Neutrophil (primary cell): ENCODE data around the gene TRDN.

Experiments used
- H3K27ac ChIP-seq: fragments of 200-600 bp; sonication (generic); 2 replicates; pipeline ENCODE4 v1.5.1; 2016; ENCODE audit warnings: mild to moderate bottlenecking, moderate library complexity
- H3K27me3 ChIP-seq: fragments of 200-600 bp; sonication (generic); 2 replicates; pipeline ENCODE4 v1.6.0; 2016; ENCODE audit warnings: mild to moderate bottlenecking
- H3K36me3 ChIP-seq: fragments of 200-600 bp; sonication (generic); 2 replicates; pipeline ENCODE4 v1.5.1; 2017
- H3K4me1 ChIP-seq, 2 experiments: fragments of 200-600 bp in 1 of 2; sonication (generic) in 1 of 2; 1 replicate in 1 of 2; 2 replicates in 1 of 2; pipeline versions ENCODE4 v1.5.1 to v1.6.1; 2013 to 2016; ENCODE audit warnings: low read depth in 1 of 2, low read length in 1 of 2, mild to moderate bottlenecking in 1 of 2, moderate library complexity in 1 of 2; ENCODE audit not compliant: control insufficient read depth in 1 of 2, insufficient read depth in 1 of 2
- H3K4me3 ChIP-seq, 2 experiments: fragments of 200-600 bp in 1 of 2; sonication (generic) in 1 of 2; 1 replicate in 1 of 2; 2 replicates in 1 of 2; pipeline ENCODE4 v1.5.1; 2013 to 2016; ENCODE audit warnings: low read depth in 1 of 2, low read length in 1 of 2, mild to moderate bottlenecking in 1 of 2, moderate library complexity in 1 of 2
- H3K9me3 ChIP-seq: fragments of 200-600 bp; sonication (generic); 2 replicates; pipeline ENCODE4 v1.5.1; 2016
- CTCF ChIP-seq: fragments of 200-600 bp; sonication (generic); IDR thresholded peaks from 2 replicates; pipeline ENCODE4 v1.5.1; 2016; ENCODE audit warnings: antibody characterized with exemption

TRDN gene

GRCh38 chr6:123448306-123448884 lies 188.4 kb downstream of the TRDN start:
- no peak for TF ChIP-seq CTCF
- Histone ChIP-seq H3K36me3 (no peaks in the 10 kb centered on the region), H3K4me1 (no peaks in the 10 kb centered on the region), H3K27me3 (no peaks in the 10 kb centered on the region), H3K4me3 (no peak overlapping the region), H3K9me3 (no peaks in the 10 kb centered on the region), H3K27ac (no peak overlapping the region)

- Histone ChIP-seq H3K4me3 (no peak overlapping the region), H3K27ac (no peak overlapping the region), H3K27me3 (no peaks in the 10 kb centered on the region), H3K9me3 (no peaks in the 10 kb centered on the region), H3K36me3 (no peaks in the 10 kb centered on the region), H3K4me1 (no peaks in the 10 kb centered on the region)
- no peak for TF ChIP-seq CTCF
Observed at GRCh38 chr6:123447315-123447937, 189.3 kb downstream of the TRDN start.

GRCh38 chr6:123439371-123439770 lies 197.4 kb downstream of the TRDN start:
- Histone ChIP-seq H3K9me3 (no peaks in the 10 kb centered on the region), H3K27me3 (no peaks in the 10 kb centered on the region), H3K4me1 (no peaks in the 10 kb centered on the region), H3K36me3 (no peaks in the 10 kb centered on the region), H3K4me3 (no peak overlapping the region), H3K27ac (no peak overlapping the region)
- no peak for TF ChIP-seq CTCF

GRCh38 chr6:123434186-123434585 lies 202.6 kb downstream of the TRDN start:
- no peak overlapping the region for H3K27ac ChIP-seq
- H3K27me3 ChIP-seq = no peaks in the 10 kb centered on the region
- H3K9me3 ChIP-seq = no peaks in the 10 kb centered on the region
- H3K36me3 ChIP-seq = no peaks in the 10 kb centered on the region
- H3K4me3 ChIP-seq = no peak overlapping the region
- no peaks in the 10 kb centered on the region for H3K4me1 ChIP-seq
- no peak for TF ChIP-seq CTCF

- Histone ChIP-seq H3K27ac (no peak overlapping the region), H3K27me3 (no peaks in the 10 kb centered on the region), H3K4me3 (no peak overlapping the region), H3K36me3 (no peaks in the 10 kb centered on the region), H3K9me3 (no peaks in the 10 kb centered on the region), H3K4me1 (no peaks in the 10 kb centered on the region)
- no peak for TF ChIP-seq CTCF
Observed at GRCh38 chr6:123430970-123431369, 205.8 kb downstream of the TRDN start.
